ENCODE measurements around the gene PDCD11. TPM values are rescaled to one million over a fixed set of nuclear protein-coding genes. Genes with fewer than 3 reads are reported as not detected.
"Not testable (repeated sequence)": the region's sequence is repeated elsewhere in the genome, so short reads cannot be mapped to it uniquely, and the experiment has no call there.

The PDCD11 gene
- total RNA-seq, 4 donors from 2014 or later, result 16.7 to 32.6 (median 26.2) TPM

DNA sequence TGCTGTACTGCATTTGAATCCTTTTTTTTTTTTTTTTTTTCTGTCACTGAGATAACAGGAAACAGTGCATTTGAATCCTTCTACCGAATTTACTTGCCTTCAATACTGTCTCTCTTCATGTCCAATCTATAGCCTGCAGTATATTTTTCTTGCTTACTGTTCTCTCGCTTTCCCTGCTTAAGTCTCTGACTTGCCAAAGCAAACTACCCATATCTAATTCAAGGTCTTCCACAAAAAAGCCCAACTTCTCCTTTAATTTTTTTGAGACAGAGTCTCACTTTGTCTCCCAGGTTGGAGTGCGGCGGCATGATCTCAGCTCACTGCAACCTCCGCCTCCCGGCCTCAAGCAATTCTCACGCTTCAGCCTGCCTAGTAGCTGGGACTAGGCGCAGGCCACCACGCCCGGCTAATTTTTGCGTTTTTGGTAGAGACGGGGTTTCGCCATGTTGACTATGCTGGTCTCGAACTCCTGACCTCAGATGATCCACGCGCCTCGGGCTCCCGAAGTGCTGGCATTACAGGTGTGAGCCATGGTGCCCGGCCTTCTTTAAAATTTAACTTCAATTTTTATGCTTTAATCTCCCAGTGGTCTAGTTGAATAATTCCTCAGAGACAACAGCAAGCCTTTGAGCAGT lies 882 bp downstream of the PDCD11 start:
- TF ChIP-seq POLR2A (IDR thresholded peaks at IDR 0.05), result no peak
- no peak for DNase-seq
- Histone ChIP-seq H3K4me1 (peaks cover 18 to 52% (median 28%) of the 10 kb centered on the region in 3 donors), H3K9me3 (no peaks in the 10 kb centered on the region), H3K27ac (peak overlapping the region in 3 of 4 donors; percentile 92 to 94 (median 93)), H3K36me3 (peaks cover 0 to 59% (median 29%) of the 10 kb centered on the region in 3 donors), H3K27me3 (no peaks in the 10 kb centered on the region), H3K4me3 (peak overlapping the region; percentile 86 to 98 (median 93))
- WGBS, 2 donors, result 47 to 48% methylated on average over 8 to 19 of the region's 19 CpGs
- intact Hi-C loops (cut with DNase I), result no loop called here

DNA sequence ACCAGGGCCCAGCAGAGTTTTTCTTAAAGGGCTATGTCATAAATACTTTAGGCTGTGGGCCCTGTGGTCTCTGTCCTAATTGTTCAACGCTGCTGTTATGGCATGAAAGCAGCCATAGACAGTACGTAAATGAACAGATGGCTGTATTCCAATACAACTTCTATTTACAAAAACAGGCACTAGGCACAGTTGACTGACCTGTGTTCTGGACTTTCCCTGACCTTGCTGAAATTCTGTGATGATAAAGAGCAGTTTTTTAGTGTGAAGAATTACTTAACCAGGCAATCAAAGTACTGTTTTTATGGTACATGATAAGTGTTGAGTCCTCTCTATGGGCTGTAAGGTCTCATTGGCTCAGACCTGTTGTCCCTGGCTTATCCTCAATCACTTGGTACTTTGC lies 17.1 kb downstream of the PDCD11 start:
- no peak overlapping the region for H3K27ac ChIP-seq
- H3K4me3 ChIP-seq, result no peak overlapping the region
- H3K9me3 ChIP-seq, result no peaks in the 10 kb centered on the region
- no peaks in the 10 kb centered on the region for H3K4me1 ChIP-seq
- TF ChIP-seq, protein P1, sequence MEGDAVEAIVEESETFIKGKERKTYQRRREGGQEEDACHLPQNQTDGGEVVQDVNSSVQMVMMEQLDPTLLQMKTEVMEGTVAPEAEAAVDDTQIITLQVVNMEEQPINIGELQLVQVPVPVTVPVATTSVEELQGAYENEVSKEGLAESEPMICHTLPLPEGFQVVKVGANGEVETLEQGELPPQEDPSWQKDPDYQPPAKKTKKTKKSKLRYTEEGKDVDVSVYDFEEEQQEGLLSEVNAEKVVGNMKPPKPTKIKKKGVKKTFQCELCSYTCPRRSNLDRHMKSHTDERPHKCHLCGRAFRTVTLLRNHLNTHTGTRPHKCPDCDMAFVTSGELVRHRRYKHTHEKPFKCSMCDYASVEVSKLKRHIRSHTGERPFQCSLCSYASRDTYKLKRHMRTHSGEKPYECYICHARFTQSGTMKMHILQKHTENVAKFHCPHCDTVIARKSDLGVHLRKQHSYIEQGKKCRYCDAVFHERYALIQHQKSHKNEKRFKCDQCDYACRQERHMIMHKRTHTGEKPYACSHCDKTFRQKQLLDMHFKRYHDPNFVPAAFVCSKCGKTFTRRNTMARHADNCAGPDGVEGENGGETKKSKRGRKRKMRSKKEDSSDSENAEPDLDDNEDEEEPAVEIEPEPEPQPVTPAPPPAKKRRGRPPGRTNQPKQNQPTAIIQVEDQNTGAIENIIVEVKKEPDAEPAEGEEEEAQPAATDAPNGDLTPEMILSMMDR (IDR thresholded peaks at IDR 0.05), result no peak
- TF ChIP-seq POLR2A (IDR thresholded peaks at IDR 0.05), result no peak
- no peak for DNase-seq
- H3K36me3 ChIP-seq, result peaks cover 43 to 100% (median 76%) of the 10 kb centered on the region in 3 donors
- intact Hi-C loops (cut with DNase I), result no loop called here
- H3K27me3 ChIP-seq, result no peaks in the 10 kb centered on the region
- WGBS, 2 donors, result 88 to 93% methylated on average over 2 of the region's 2 CpGs

DNA sequence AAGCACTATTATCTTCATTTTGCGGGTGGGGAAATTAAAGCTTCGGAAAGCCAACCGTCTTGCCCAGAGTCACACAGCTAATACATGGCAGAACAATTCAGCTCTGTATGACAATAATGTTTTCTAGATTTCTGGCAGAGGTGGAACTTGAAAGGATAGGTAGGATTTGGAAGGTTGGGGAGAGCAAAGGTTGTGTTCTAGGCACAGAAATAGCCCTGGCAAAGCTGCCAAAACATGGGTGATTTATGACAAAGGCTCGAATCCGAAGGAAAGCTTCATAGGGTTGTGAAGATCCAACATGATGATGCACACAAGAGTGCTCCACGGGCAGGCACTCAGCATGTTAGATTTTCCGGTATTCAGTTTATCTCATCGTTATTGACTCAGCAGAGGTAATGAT lies 19.2 kb downstream of the PDCD11 start:
- Histone ChIP-seq H3K4me1 (no peaks in the 10 kb centered on the region), H3K36me3 (peaks cover 61 to 100% (median 79%) of the 10 kb centered on the region in 3 donors), H3K4me3 (no peak overlapping the region), H3K9me3 (no peaks in the 10 kb centered on the region), H3K27ac (no peak overlapping the region), H3K27me3 (no peaks in the 10 kb centered on the region)
- DNase-seq, result no peak
- WGBS, 2 donors, result 75 to 84% methylated on average over 8 of the region's 8 CpGs
- TF ChIP-seq, protein P1 (IDR thresholded peaks at IDR 0.05), result no peak
- no peak for TF ChIP-seq POLR2A (IDR thresholded peaks at IDR 0.05)
- intact Hi-C loops (cut with DNase I), result loop anchor here (5.0 kb wide), 1 partner anchor 67 kb away; no protein-coding TSS in a partner anchor

DNA sequence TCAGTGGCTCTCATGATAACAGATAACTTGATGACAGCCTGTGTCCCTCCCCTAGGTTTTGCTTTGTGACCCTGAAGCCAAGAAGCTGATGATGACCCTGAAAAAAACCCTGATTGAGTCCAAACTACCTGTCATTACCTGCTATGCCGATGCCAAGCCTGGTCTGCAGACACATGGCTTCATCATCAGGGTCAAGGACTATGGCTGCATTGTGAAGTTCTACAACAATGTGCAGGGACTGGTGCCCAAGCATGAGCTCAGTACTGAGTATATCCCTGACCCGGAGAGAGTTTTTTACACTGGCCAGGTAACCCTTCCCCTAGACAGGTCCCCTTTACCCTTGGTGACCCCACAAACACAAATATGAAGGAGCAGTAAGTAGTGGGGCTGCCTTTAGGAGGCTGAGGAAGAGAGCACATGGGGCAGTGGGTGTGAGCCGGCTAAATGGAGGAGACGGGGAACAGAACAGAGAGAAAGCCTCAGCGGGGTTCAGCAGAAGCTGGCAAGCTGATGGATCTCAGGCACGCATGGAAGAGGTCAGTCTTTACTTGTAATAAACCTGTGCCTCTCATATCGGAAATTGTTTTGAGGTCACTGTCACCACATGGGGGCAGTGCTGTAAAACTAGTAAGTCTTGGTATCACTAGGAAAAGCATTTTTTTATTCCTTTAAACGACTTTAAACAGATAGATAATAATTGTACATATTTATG lies 20.2 kb downstream of the PDCD11 start:
- H3K27ac ChIP-seq, result no peak overlapping the region
- no peak overlapping the region for H3K4me3 ChIP-seq
- intact Hi-C loops (cut with DNase I), result loop anchor here (5.0 kb wide), 1 partner anchor 66 kb away; no protein-coding TSS in a partner anchor
- H3K9me3 ChIP-seq, result no peaks in the 10 kb centered on the region
- TF ChIP-seq, protein P1 (IDR thresholded peaks at IDR 0.05), result peak; percentile 49 to 65 (median 60)
- no peak for TF ChIP-seq POLR2A (IDR thresholded peaks at IDR 0.05)
- H3K4me1 ChIP-seq, result no peaks in the 10 kb centered on the region
- H3K27me3 ChIP-seq, result no peaks in the 10 kb centered on the region
- WGBS, 2 donors, result 34 to 50% methylated on average over 7 to 8 of the region's 8 CpGs
- DNase-seq, result peak; percentile 19
- peaks cover 70 to 100% (median 80%) of the 10 kb centered on the region in 3 donors for H3K36me3 ChIP-seq

DNA sequence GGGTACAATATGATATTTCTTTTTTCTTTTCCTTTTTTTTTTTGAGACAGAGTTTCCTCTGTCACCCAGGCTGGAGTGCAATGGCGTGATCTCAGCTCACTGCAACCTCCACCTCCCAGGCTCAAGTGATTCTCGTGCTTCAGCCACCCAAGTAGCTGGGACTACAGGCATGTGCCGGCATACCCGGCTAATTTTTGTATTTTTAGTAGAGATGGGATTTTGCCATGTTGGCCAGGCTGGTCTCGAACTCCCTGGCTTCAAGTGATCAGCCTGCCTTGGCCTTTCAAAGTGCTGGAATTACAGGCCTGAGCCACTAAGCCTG lies 20.7 kb downstream of the PDCD11 start:
- not testable (repeated sequence) for H3K27me3 ChIP-seq, H3K27ac ChIP-seq, H3K4me3 ChIP-seq, DNase-seq, H3K4me1 ChIP-seq, H3K9me3 ChIP-seq
- WGBS, 2 donors, result 78 to 79% methylated on average over 4 to 5 of the region's 5 CpGs
- H3K36me3 ChIP-seq, result peaks cover 70 to 100% (median 77%) of the 10 kb centered on the region in 3 donors
- intact Hi-C loops (cut with DNase I), result loop anchor here (5.0 kb wide), 1 partner anchor 65 kb away; no protein-coding TSS in a partner anchor

DNA sequence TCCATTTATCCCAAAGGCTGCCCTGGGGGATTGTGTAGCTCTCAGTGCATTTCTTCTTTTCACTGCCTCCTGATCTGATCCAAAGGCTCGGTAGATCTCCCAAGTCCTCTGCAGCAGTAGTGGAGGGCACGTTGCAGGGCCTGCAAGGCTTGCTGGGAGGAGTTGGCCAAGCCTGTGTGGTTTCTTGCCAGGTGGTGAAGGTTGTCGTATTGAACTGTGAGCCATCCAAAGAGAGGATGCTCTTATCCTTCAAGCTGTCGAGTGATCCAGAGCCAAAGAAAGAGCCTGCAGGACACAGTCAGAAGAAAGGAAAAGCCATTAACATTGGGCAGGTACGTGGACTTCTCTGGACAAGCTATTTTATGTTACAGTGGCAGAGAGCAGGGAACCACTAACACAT lies 21.2 kb downstream of the PDCD11 start:
- Histone ChIP-seq H3K27me3 (no peaks in the 10 kb centered on the region), H3K4me1 (no peaks in the 10 kb centered on the region), H3K4me3 (no peak overlapping the region), H3K27ac (no peak overlapping the region), H3K9me3 (no peaks in the 10 kb centered on the region), H3K36me3 (peaks cover 70 to 100% (median 74%) of the 10 kb centered on the region in 3 donors)
- no peak for TF ChIP-seq POLR2A (IDR thresholded peaks at IDR 0.05)
- WGBS, 2 donors, result 83 to 95% methylated on average over 4 to 5 of the region's 5 CpGs
- no peak for DNase-seq
- intact Hi-C loops (cut with DNase I), result loop anchor here (5.0 kb wide), 1 partner anchor 65 kb away; no protein-coding TSS in a partner anchor

All from esophagus squamous epithelium (tissue), 5 donors.